Stimulated activated CD4-positive, alpha-beta T cell treated with anti-CD3 and anti-CD28 coated beads, Interleukin-4, amount 100 ng/mL, for 4 hours (primary cell): ENCODE results near the gene MCTP1.

Experiments
- DNase-seq, 2 experiments: peaks; one replicate each; pipeline ENCODE4 v3.0.0-alpha.2; 2020

MCTP1 gene

GRCh38 chr5:95110118-95110517 is 174.8 kb downstream of the MCTP1 start:
- DNase-seq, result no peak

GRCh38 chr5:95107138-95107537 is 177.8 kb downstream of the MCTP1 start:
- no peak for DNase-seq

GRCh38 chr5:95105638-95106037 is 179.3 kb downstream of the MCTP1 start:
- no peak for DNase-seq

- no peak for DNase-seq
Observed at GRCh38 chr5:95102687-95103086, 182.2 kb downstream of the MCTP1 start.

GRCh38 chr5:95102080-95102479 is 182.8 kb downstream of the MCTP1 start:
- no peak for DNase-seq

- DNase-seq, result no peak
Observed at GRCh38 chr5:95100551-95100950, 184.3 kb downstream of the MCTP1 start.

- DNase-seq, result no peak
Observed at GRCh38 chr5:95098012-95098411, 186.9 kb downstream of the MCTP1 start.

GRCh38 chr5:95093211-95093610 is 191.7 kb downstream of the MCTP1 start:
- DNase-seq, result no peak

- no peak for DNase-seq
Observed at GRCh38 chr5:95090774-95091173, 194.1 kb downstream of the MCTP1 start.

- no peak for DNase-seq
Observed at GRCh38 chr5:95087816-95088317, 197.0 kb downstream of the MCTP1 start.

- DNase-seq, result no peak
Observed at GRCh38 chr5:95086927-95087815, 197.7 kb downstream of the MCTP1 start.

- no peak for DNase-seq
Observed at GRCh38 chr5:95084757-95085156, 200.1 kb downstream of the MCTP1 start.

- no peak for DNase-seq
Observed at GRCh38 chr5:95083606-95084005, 201.3 kb downstream of the MCTP1 start.

- no peak for DNase-seq
Observed at GRCh38 chr5:95081982-95082381, 202.9 kb downstream of the MCTP1 start.

- DNase-seq, result peak in 1 of 2 experiments; percentile 9
Observed at GRCh38 chr5:95081500-95081960, 203.4 kb downstream of the MCTP1 start.

GRCh38 chr5:95080441-95080840 is 204.5 kb downstream of the MCTP1 start:
- no peak for DNase-seq

GRCh38 chr5:95080030-95080429 is 204.9 kb downstream of the MCTP1 start:
- DNase-seq, result no peak

- no peak for DNase-seq
Observed at GRCh38 chr5:95078868-95079267, 206.0 kb downstream of the MCTP1 start.

- no peak for DNase-seq
Observed at GRCh38 chr5:95076395-95077185, 208.3 kb downstream of the MCTP1 start.

- DNase-seq, result no peak
Observed at GRCh38 chr5:95075111-95075510, 209.8 kb downstream of the MCTP1 start.

GRCh38 chr5:95072281-95072680 is 212.6 kb downstream of the MCTP1 start:
- no peak for DNase-seq

GRCh38 chr5:95070866-95071265 is 214.0 kb downstream of the MCTP1 start:
- no peak for DNase-seq

- no peak for DNase-seq
Observed at GRCh38 chr5:95070453-95070852, 214.4 kb downstream of the MCTP1 start.

- no peak for DNase-seq
Observed at GRCh38 chr5:95069948-95070347, 214.9 kb downstream of the MCTP1 start.
